Kidney epithelial cell (primary cell): ENCODE results near the gene SGCD. TPM values are rescaled to one million over a fixed set of nuclear protein-coding genes. Genes with fewer than 3 reads are reported as not detected.

Experiments used
- DNase-seq: peaks from one replicate; pipeline ENCODE4 v3.0.0-alpha.2; 2010; ENCODE audit warnings: low read depth
- H3K27me3 ChIP-seq: 2 replicates; pipeline ENCODE4 v1.6.0; 2011; ENCODE audit warnings: low read length; ENCODE audit not compliant: control insufficient read depth, insufficient read depth
- H3K36me3 ChIP-seq: 2 replicates; pipeline ENCODE4 v1.5.1; 2011; ENCODE audit warnings: low read length; ENCODE audit not compliant: control insufficient read depth, insufficient read depth
- H3K4me3 ChIP-seq: 2 replicates; pipeline ENCODE4 v1.5.1; 2011; ENCODE audit warnings: low read depth, mild to moderate bottlenecking, control low read depth, low read length
- total RNA-seq: library from RNA; depleted of rRNA; stranded (reverse); fragments of >200 nt; gene quantifications from 2 replicates; pipeline ENCODE4 v1.2.3, GENCODE V29; 2015
- TF ChIP-seq, protein P1 (sequence below): IDR thresholded peaks from 2 replicates; pipeline ENCODE4 v1.5.1; 2011; ENCODE audit warnings: mild to moderate bottlenecking, moderate library complexity, low read length, control low read depth, inconsistent platforms; ENCODE audit not compliant: insufficient read depth, poor library complexity, severe bottlenecking

The SGCD gene
- total RNA-seq, 1 donor from 2014 or later = 0.29 TPM

DNA sequence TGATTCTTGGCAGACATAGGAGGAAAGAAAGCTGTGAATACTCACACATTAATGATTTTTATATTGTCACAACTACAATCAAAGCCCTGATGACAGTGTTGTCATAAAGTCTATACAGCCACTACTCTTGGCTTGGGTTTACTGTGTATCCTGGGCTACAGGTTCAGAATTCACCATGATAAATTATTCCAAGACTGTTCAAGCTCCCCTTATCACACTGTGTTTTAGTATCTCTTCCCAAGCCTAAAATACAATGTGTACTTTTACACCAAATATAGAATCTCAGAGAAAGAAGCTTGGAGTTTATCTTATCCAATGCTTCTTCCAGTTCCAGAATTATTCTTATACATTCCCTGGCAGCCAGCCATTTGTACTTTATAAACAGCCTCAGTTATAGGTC is 395.4 kb downstream of the SGCD start:
- TF ChIP-seq, protein P1, sequence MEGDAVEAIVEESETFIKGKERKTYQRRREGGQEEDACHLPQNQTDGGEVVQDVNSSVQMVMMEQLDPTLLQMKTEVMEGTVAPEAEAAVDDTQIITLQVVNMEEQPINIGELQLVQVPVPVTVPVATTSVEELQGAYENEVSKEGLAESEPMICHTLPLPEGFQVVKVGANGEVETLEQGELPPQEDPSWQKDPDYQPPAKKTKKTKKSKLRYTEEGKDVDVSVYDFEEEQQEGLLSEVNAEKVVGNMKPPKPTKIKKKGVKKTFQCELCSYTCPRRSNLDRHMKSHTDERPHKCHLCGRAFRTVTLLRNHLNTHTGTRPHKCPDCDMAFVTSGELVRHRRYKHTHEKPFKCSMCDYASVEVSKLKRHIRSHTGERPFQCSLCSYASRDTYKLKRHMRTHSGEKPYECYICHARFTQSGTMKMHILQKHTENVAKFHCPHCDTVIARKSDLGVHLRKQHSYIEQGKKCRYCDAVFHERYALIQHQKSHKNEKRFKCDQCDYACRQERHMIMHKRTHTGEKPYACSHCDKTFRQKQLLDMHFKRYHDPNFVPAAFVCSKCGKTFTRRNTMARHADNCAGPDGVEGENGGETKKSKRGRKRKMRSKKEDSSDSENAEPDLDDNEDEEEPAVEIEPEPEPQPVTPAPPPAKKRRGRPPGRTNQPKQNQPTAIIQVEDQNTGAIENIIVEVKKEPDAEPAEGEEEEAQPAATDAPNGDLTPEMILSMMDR = no peak
- no peaks in the 10 kb centered on the region for H3K27me3 ChIP-seq
- no peak for DNase-seq
- no peak overlapping the region for H3K4me3 ChIP-seq
- no peaks in the 10 kb centered on the region for H3K36me3 ChIP-seq

DNA sequence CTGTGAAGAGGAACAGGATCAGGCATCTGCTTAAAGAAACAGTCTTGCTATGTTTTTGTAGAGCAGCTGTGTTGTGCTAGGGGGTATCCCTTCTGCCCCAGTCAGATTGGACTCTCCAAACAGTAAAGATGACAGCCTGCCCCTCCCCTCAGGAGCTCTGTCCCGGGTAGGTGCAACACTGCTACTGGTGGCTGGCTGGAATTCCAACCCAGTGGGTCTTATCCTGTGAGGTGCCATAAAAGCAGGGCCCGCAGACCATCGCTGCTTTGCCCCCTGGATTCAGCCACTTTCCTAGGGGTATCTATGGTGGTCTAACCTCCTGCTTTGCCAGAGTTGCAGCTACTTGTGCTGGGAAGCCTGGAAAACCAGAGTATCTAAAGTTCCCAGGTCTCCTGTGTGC is 408.5 kb downstream of the SGCD start:
- no peak for DNase-seq
- TF ChIP-seq, protein P1 = no peak
- Histone ChIP-seq H3K27me3 (no peaks in the 10 kb centered on the region), H3K36me3 (no peaks in the 10 kb centered on the region), H3K4me3 (no peak overlapping the region)

- no peak for DNase-seq
- no peaks in the 10 kb centered on the region for H3K27me3 ChIP-seq
- H3K4me3 ChIP-seq = no peak overlapping the region
- no peaks in the 10 kb centered on the region for H3K36me3 ChIP-seq
- TF ChIP-seq, protein P1 = no peak
These were observed 414.6 kb downstream of the SGCD start for GRCh38 chr5:156741516-156741915.

DNA sequence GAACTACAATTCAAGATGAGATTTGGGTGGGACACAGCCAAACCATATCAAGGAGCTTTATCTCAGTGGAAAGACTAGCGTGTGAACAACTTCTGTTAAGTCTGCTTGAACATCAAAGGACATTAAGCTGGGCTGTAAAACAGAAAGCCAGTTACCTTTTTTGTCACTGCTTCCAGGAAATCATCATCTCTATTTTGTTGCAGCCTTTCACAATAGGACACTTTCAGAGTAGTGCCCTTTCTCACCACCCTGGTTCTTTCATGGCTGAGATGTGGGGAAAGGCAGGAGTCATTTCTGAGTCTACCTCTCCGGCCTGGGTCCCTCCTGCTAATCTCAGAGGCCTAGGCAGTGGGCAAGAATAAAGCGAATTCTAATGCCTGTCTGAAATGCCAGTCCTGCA is 426.9 kb downstream of the SGCD start:
- Histone ChIP-seq H3K36me3 (no peaks in the 10 kb centered on the region), H3K4me3 (no peak overlapping the region), H3K27me3 (no peaks in the 10 kb centered on the region)
- TF ChIP-seq, protein P1 = no peak
- no peak for DNase-seq

DNA sequence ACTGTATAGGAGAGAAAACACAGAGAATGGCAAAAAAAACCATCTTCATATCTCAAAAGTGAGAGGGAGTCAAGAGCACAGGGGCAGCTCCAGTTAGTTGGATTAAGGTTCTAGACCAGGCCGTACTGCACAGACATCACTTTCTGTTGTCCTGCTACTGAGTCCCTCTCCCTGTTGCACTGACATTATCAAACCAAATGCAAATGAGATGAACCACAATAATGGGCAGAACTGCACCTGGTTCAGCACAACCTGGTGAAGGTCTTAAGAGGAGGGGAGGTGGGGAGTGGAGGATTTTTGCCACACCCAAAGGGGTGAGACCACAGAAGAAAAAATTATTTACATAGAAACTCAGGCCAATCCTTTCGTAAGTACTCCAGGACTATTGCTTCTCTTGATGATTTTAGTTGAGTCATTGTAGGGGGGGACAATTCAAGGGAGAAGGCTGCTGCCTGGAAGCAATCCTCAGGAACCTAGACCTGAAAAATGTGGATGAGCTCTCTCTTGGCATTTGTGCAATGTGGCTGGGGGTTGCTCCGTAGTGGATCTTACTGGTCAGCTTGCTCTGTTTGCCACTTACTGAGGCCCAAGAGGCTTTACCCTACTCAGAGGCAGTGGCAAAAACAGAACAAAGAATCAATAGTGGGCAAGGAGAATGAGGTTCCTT is 428.6 kb downstream of the SGCD start:
- DNase-seq = no peak
- H3K4me3 ChIP-seq = no peak overlapping the region
- TF ChIP-seq, protein P1 = no peak

More for the DNA sequence above, 428.6 kb downstream of the SGCD start:
- Histone ChIP-seq H3K36me3 (no peaks in the 10 kb centered on the region), H3K27me3 (no peaks in the 10 kb centered on the region)
